GM18519 (cell line): Measurements from ENCODE around the gene NDNF.

Experiments used
- ATAC-seq: cut with Tn5 transposase; IDR thresholded peaks from one replicate; pipeline ENCODE4 v1.9.1; 2021; ENCODE audit warnings: mild to moderate bottlenecking, moderate library complexity; ENCODE audit not compliant: unreplicated experiment, low FRiP score

NDNF gene

DNA sequence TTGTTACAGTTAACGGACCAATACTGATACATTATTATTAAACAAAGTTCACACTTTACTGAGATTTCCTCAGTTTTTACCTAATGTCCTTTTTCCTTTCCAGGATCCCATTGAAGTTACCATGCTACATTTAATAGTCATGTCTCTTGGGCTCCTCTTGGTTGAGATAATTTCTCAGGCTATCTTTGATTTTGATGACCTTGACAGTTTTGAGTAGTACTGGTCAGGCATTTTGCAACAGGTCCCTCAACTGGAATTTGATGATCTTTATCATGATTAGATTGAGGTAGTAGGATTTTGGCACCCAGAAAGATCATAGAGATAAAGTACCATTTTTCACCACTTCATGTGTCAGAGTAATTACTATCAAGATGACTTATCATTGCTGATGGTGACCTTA lies 53.8 kb downstream of the NDNF start:
- no peak for ATAC-seq

DNA sequence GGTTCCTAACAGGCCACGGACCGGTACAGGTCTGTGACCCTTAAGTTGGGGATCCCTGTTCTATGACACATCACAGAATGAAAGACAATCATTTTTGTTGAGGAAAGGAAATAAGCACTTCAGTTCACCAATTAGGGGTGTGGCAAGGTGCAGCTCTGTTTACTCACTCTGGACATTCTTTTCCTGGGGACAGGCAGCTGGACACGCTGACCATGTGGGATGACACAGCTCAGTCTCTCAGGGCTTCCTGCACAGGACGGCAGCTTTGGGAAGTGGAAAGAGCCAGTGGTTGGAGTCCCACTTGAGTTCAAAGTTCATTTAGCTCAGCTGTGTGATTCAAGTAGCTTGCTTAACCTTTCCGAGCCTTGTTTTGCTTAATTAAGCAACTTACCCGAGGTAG lies 55.7 kb downstream of the NDNF start:
- ATAC-seq = no peak

- ATAC-seq = no peak
Observed at GRCh38 chr4:121015421-121015820, 56.9 kb downstream of the NDNF start.

DNA sequence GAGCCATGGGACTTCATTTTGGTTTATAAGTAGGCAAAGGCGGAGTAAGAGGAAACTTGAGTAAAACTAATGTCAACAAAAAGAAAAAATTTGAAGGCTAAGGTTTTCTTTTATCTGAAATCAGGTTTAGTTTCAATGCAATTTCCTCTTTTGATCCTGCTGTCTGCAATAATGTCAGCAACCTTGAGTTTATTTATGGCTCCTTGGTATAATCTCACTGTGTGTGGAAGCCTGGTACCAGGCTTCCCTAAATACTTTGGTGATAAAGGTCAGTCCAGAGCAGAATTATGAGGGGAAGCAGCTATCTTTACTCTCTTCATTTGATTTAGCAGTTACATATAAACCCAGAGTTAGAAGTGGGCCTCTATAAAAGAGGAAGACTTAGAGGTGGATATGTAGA lies 57.8 kb downstream of the NDNF start:
- no peak for ATAC-seq

GRCh38 chr4:121011780-121012340 lies 60.5 kb downstream of the NDNF start:
- ATAC-seq = no peak

GRCh38 chr4:121011138-121011537 lies 61.2 kb downstream of the NDNF start:
- no peak for ATAC-seq

DNA sequence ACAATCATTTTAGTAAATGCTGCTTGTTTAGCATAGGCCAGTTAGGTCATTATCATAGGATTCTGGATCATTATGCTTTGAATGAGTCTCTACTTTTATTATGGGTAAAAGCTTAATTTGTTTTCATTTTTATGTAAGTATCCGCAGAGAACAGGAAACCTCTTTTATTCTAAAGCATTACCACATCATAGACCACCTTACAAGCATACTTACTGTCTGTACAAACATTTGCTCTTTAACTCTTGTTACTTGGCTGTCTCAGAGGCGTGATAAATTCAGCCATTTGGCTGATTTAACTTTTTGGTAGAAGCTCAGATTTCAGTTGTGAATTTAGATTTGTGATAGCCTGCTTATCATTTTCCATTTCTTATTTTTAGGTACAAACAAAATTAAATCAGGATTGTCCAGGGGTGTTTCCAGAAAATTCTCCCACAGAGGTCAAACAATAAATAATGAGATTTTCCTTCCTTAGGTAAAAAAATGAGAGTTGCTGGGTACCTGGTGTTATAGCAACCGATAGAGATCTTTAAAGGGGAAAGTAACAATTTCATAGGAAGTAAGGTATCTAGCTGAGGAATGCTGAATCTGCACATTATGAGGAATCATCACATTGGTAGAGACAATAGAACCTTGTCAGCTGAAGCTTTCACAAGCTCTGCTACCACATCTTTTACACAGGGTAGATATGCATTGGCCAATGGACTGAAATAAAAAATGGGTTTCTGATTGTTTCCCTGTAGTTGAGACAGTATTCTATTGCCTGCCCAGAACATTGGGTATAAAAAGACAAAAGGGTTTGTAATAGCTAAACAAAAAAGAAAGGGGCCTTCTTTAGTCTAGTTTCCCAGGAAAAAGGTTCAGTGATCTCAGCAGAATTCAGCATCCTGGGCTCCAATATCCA lies 62.5 kb downstream of the NDNF start:
- ATAC-seq = no peak

DNA sequence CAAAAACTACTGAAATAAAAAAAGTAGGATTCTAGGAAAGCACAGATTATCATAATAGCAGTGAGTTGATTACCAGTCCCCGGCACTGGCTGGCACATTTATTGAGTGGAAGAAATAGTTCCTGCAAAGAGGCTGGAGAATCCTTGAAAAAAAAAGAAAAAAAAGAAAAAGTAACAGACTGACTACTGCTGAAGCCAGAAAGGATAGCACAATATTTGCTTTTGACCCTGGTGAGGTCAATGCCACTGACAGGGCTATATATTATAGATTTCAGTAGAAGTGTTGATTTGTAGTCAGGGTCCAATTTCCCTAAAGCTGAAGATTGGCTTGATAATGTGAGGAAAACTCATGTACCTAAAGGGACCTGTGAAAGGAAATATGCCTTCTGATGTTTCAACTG lies 64.7 kb downstream of the NDNF start:
- no peak for ATAC-seq

- no peak for ATAC-seq
Observed at GRCh38 chr4:121003863-121004262, 68.5 kb downstream of the NDNF start.

- no peak for ATAC-seq
Observed at GRCh38 chr4:120995266-120996010, 76.9 kb downstream of the NDNF start.

DNA sequence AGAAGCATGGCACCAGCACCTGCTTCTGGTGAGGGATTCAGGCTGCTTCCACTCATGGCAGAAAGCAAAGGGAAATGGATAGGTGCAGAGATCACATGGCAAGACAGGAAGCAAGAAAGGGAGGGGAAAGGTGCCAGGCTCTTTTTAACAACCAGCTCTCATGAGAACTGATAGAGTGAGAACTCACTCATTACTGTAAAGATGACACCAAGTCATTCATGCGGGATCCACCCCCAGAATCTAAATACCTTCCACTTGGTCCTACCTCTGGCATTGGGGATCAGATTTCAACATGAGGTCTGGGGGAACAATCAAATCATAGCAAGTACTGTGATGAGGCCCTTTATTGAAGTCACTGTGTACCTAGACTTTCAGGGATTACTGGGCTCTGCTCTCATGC lies 77.8 kb downstream of the NDNF start:
- ATAC-seq = no peak

- no peak for ATAC-seq
Observed at GRCh38 chr4:120991885-120992284, 80.5 kb downstream of the NDNF start.

- no peak for ATAC-seq
Observed at GRCh38 chr4:120990246-120990645, 82.1 kb downstream of the NDNF start.
